Effector memory CD4-positive, alpha-beta T cell (primary cell): Measurements from ENCODE around the gene ASTN1.

Source experiments
- DNase-seq, 3 donors: peaks; one replicate each; pipeline ENCODE4 v3.0.0-alpha.2; 2020
- H3K27ac ChIP-seq: 2 replicates; pipeline ENCODE4 v1.7.0; 2013; ENCODE audit warnings: mild to moderate bottlenecking, low read length, moderate library complexity; ENCODE audit not compliant: insufficient read depth, poor library complexity, severe bottlenecking
- H3K27me3 ChIP-seq: replicated peaks from 2 replicates; pipeline ENCODE4 v1.7.0; 2013; ENCODE audit warnings: mild to moderate bottlenecking, low read length; ENCODE audit not compliant: insufficient read depth, control insufficient read depth, poor library complexity, severe bottlenecking
- H3K36me3 ChIP-seq: 2 replicates; pipeline ENCODE4 v1.7.0; 2013; ENCODE audit warnings: mild to moderate bottlenecking, low read length, moderate library complexity; ENCODE audit not compliant: control insufficient read depth, insufficient read depth
- H3K4me1 ChIP-seq: 2 replicates; pipeline ENCODE4 v1.7.0; 2013; ENCODE audit warnings: low read length, mild to moderate bottlenecking; ENCODE audit not compliant: control insufficient read depth, insufficient read depth, poor library complexity, severe bottlenecking
- H3K4me3 ChIP-seq: 2 replicates; pipeline ENCODE4 v1.7.0; 2013; ENCODE audit warnings: low read length, low read depth, mild to moderate bottlenecking; ENCODE audit not compliant: insufficient read depth, poor library complexity, severe bottlenecking
- H3K9me3 ChIP-seq: 2 replicates; pipeline ENCODE4 v1.7.0; 2013; ENCODE audit warnings: mild to moderate bottlenecking, low read length, moderate library complexity; ENCODE audit not compliant: control insufficient read depth

The ASTN1 gene

DNA sequence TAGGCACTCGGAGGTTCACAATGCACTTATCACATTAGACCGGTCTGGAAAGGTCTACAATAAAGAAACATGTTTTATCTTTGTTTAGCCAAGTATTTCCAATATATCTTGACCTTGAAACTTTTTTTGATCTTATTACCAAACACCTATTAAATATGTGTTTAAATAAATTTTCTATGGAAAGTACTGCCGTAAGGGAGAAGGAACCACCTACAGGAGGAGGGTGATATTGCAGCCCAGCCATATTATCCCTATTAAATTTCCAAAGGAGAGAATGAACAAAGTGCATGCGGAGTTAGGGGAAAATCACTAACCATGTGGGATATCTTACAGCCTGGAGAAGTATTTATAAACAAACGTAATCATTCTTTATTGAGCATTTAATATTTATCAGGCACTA is 20.7 kb upstream of the ASTN1 start:
- no peak for DNase-seq

DNA sequence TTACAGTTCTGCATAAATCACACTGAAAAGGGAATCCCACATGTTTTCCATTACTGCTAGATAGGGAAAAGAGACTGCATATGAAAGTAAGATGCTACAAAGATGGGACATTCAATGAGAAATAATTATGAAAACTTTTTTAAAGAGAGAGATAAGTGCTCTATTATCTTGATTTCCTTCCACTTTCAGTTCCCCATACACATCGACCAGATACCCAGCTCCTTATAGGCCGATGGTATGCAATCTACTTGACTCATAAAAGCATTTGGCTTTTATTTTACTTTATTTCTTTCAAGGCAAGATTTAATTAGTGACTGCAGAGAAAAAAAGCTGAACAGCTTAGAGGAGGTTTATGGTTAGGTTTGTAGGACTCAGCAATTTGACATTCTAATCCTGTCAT is 19.3 kb upstream of the ASTN1 start:
- no peak overlapping the region for H3K4me3 ChIP-seq
- no peak overlapping the region for H3K27ac ChIP-seq
- no peaks in the 10 kb centered on the region for H3K9me3 ChIP-seq
- no peak for DNase-seq
- peaks cover 5% of the 10 kb centered on the region for H3K4me1 ChIP-seq
- no peaks in the 10 kb centered on the region for H3K27me3 ChIP-seq
- H3K36me3 ChIP-seq: no peaks in the 10 kb centered on the region

More for the DNA sequence above, 20.7 kb upstream of the ASTN1 start:
- Histone ChIP-seq H3K4me3 (no peak overlapping the region), H3K36me3 (no peaks in the 10 kb centered on the region), H3K27ac (no peak overlapping the region), H3K4me1 (peaks cover 5% of the 10 kb centered on the region), H3K9me3 (no peaks in the 10 kb centered on the region), H3K27me3 (no peaks in the 10 kb centered on the region)

DNA sequence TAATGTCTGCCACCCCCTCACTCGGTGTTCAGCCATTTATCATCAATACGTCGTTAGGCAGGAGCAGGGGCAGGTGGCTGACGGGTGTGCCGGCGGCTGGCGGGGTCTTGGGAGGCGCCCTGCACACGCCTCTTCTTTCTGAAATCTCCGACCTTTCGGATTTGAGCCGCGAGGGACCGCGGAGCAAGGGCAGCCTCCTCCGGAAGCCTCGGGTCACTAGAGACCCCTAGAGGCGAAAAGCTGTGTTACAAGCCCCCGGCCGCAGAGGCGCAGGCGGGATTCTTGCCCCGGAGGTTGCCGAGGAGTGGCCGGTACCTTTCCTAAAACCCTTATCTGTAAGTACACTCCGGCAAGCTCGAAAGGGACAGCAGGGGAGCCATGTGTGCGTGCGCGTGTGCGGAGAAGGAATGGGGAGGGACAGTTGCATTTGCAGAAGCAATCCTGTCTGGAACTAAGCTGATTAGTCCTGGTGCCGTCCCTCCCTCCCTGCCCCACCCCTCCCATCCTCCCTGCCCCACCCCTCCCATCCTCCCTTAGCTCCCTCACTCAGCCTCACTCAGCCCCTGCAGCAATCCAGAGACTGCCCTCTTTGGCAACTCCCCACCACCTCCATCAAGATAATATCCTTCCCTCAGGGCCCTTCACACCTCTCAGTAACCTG is 17.2 kb upstream of the ASTN1 start:
- no peak overlapping the region for H3K27ac ChIP-seq
- peaks cover 5% of the 10 kb centered on the region for H3K4me1 ChIP-seq
- no peak for DNase-seq
- no peaks in the 10 kb centered on the region for H3K36me3 ChIP-seq
- H3K27me3 ChIP-seq: no peaks in the 10 kb centered on the region
- H3K9me3 ChIP-seq: no peaks in the 10 kb centered on the region
- no peak overlapping the region for H3K4me3 ChIP-seq

DNA sequence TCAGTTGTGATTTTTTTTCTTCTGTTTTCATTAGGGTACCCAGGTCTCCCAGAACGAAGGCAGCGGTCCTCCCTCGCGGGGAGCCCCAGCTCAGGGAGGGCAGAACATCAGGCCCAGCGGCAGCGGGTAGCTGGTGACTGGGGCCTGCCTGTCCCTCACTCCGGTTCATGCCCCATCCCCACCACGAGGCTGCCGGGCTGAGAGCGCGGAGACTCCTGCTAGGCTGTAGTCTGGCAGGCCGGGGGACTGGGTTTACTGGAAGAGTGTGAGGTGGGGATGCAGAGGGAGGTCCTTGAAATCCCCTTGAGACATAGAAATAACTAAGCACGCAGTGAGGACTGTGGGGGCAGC is 16.7 kb upstream of the ASTN1 start:
- H3K36me3 ChIP-seq: no peaks in the 10 kb centered on the region
- no peaks in the 10 kb centered on the region for H3K9me3 ChIP-seq
- no peak overlapping the region for H3K4me3 ChIP-seq
- no peaks in the 10 kb centered on the region for H3K27me3 ChIP-seq
- H3K4me1 ChIP-seq: peaks cover 5% of the 10 kb centered on the region
- no peak for DNase-seq
- H3K27ac ChIP-seq: no peak overlapping the region

DNA sequence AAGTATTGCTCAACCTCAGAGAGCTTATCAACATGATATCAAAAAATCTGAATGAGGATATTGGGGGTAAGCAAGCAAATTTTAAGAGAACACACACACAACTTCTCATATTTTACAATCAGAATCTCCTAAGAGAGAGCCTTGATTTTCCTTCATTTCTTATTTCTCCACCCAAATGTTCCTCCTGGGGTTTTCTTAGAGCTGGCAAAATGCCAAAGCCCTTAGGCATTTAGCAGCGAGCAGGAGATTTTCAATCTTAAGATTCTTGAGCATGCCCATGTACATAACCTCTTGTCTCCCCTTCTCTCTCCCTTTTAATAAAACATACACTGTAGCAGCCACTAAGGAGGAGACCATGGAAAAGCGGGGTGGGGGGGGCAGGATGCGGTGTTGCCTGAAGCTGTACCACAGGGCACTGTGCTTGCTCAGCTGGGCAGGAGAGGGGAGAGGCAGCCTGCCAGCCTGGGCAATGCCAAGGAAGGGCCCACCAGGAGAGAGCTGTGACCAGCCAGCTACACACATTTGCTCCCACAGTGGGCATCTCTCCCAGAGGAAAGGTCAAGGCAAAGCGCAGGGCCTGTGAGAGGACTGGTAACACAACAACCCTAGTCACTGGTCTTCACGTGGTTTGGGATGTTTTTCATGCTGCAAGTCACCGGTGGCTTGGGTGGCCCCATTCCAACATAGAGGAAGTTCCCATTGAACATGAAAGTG is 10.6 kb upstream of the ASTN1 start:
- Histone ChIP-seq H3K9me3 (no peaks in the 10 kb centered on the region), H3K27me3 (no peaks in the 10 kb centered on the region), H3K36me3 (no peaks in the 10 kb centered on the region), H3K27ac (no peak overlapping the region), H3K4me1 (no peaks in the 10 kb centered on the region), H3K4me3 (no peak overlapping the region)
- no peak for DNase-seq

DNA sequence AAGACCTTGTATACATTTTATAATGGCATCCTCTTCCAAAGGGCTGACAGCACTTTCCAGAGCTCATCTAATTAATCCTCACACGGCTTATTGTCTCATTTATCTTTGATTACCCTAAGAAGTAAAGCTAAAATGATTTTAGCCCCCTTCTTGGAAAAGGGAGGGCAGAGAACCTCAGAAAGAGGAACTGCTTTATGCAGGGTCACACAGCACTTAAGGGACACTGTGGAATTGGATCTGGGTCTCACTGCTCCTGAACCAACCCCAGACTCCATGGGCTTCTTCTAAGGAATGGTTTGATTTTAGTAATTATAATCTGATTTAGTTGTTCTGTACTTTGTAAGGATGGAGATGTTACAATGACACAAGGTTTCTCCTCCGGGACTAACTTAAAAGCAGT is 9.5 kb upstream of the ASTN1 start:
- Histone ChIP-seq H3K4me1 (no peaks in the 10 kb centered on the region), H3K9me3 (no peaks in the 10 kb centered on the region), H3K27ac (no peak overlapping the region), H3K36me3 (no peaks in the 10 kb centered on the region), H3K27me3 (no peaks in the 10 kb centered on the region), H3K4me3 (no peak overlapping the region)
- no peak for DNase-seq

DNA sequence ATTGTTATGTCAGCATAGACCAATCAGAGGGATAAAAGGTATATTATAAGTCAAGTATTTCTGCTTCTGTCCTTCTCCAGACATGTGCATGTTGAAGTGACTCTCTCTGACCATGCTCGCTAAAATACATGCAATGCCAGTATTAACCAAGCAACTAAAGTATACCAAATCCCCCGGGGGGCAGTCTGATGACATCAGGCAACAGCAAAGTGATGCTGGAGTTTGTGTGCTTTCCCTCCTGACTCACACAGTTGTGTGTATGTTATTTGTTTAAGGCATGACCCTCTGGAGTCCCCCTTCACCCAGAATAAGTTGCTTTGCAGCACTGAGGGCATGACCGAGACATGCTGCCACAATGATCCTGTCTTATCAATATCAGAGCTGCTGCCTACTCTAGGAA is 8.4 kb upstream of the ASTN1 start:
- DNase-seq: no peak
- no peaks in the 10 kb centered on the region for H3K36me3 ChIP-seq
- no peaks in the 10 kb centered on the region for H3K4me1 ChIP-seq
- H3K27me3 ChIP-seq: no peaks in the 10 kb centered on the region
- no peak overlapping the region for H3K27ac ChIP-seq
- H3K4me3 ChIP-seq: no peak overlapping the region
- no peaks in the 10 kb centered on the region for H3K9me3 ChIP-seq

DNA sequence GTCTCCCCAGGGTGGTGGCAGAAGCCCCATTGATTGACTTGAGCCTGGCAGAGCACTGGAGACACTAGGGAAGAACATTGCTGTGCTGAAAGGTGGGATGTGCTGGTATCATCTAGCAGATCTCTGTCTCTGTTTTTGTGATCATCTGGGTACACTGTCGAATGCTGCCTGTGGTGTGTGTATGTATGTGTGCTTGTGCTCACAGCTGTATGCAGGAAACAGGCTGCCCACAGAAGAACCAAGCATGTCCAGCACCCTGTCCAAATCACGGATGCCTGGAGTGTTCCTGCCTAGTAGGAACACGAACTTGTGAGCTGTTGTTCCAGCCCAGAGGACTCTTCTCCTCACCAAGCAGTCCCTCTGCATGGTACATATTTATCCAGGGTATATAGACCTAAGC is 7.8 kb upstream of the ASTN1 start:
- H3K4me1 ChIP-seq: no peaks in the 10 kb centered on the region
- no peaks in the 10 kb centered on the region for H3K9me3 ChIP-seq
- no peak for DNase-seq
- no peaks in the 10 kb centered on the region for H3K36me3 ChIP-seq
- H3K4me3 ChIP-seq: no peak overlapping the region
- no peak overlapping the region for H3K27ac ChIP-seq
- H3K27me3 ChIP-seq: no peaks in the 10 kb centered on the region

DNA sequence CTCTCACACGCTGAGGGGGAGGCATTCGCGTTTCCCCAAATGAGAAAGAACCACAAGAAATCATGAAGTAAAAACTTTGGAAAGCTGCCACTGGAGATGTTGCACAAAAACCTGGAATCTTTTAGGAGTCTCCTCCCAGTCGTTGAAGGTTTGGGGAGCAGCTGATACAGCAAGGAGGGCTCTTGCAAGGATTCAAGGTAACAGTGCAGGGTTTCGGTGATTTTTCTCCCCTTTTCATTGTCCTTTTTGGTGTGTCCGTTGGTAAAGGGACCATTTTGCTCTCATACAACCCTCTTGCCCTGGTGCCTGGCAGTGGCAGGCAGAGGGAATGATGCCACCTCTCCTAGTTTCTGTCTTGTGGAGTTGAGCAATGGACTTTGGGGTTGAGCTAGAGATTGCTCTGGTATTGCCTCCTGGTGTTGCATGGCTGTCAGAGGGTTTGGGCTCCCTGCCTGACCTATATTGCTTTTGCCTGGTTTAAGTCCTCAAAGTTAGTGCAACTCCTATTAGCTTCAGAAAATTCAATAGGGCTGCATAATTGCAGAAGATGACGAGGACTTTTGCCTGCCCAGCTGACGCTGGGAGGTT is 7.1 kb upstream of the ASTN1 start:
- no peaks in the 10 kb centered on the region for H3K27me3 ChIP-seq
- no peaks in the 10 kb centered on the region for H3K9me3 ChIP-seq
- H3K4me1 ChIP-seq: no peaks in the 10 kb centered on the region
- no peaks in the 10 kb centered on the region for H3K36me3 ChIP-seq
- no peak overlapping the region for H3K4me3 ChIP-seq
- DNase-seq: no peak
- H3K27ac ChIP-seq: no peak overlapping the region

DNA sequence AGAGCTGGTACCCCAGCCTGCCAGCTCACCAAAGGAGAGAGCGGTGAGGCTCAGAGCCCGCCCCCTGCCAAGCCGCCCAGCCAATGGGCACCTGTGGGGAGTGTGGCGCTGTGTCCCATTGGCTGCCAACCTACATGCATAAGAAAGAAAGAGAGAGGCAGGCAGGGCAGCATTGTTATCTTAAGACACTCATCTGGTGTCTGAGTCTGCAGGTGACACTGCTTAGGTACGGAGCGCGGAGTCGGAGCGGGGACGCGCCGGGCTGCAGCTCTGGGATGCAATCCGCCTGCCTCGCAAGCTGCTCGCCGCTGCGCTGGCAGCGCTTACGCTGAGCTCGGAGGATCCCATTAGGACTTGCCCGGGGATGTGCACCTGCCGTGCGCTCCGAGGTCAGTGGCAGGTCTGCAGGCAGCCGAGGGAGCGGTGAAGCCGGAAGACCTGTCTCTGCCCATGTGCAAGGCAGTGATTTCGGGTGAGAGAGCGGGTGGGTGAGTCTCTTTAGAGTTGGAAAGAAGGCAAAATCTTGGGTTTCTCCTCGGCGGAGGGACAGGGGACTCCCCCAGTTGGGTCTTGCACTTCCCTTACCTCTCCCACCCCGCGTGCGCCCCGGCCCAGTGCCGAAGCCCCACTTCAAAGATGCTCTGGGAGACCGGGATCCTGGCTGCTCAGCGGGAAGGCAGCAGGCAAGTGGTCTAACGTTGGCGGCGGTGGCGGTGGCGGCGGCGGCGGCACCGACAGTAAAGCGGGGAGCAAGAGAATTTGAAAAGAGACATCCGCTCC is 6.4 kb upstream of the ASTN1 start, which contains the start of gene BRINP2:
Gene BRINP2 (plus strand): TSS at position 203 of the 780 bp plus-strand sequence. CDS start 58,919 bp downstream, outside the sequence.
- H3K27me3 ChIP-seq: no peaks in the 10 kb centered on the region
- DNase-seq: no peak
- H3K4me3 ChIP-seq: no peak within 1 kb of the TSS
- no peak within 1 kb of the TSS for H3K27ac ChIP-seq
- no peaks in the 10 kb centered on the region for H3K4me1 ChIP-seq
- H3K36me3 ChIP-seq: no peaks in the 10 kb centered on the region
- no peaks in the 10 kb centered on the region for H3K9me3 ChIP-seq
